Tibial nerve (tissue), 4 donors: ENCODE measurements around the gene OR1M1. TPM values are rescaled to one million over a fixed set of nuclear protein-coding genes. Genes with fewer than 3 reads are reported as not detected.
A peak's percentile ranks its signal among the peaks of the same experiment; 100 is the strongest.

Experiments used
- DNase-seq, 2 donors: peaks; one replicate each; pipeline ENCODE4 v3.0.0-alpha.2; 2019; ENCODE audit warnings: low spot score in 2 of 2
- H3K27ac ChIP-seq, 4 donors: fragments of 200-600 bp; sonication (generic) in 3 of 4; one replicate each; pipeline ENCODE4 v1.5.1; 2017 to 2019; ENCODE audit warnings: mild to moderate bottlenecking in 1 of 4
- H3K27me3 ChIP-seq, 2 donors: fragments of 200-600 bp; sonication (generic) in 1 of 2; one replicate each; pipeline versions ENCODE4 v1.5.1 to v1.6.0; 2017 to 2019
- H3K36me3 ChIP-seq, 3 donors: fragments of 200-600 bp; sonication (generic); one replicate each; pipeline ENCODE4 v1.5.1; 2018 to 2019
- H3K4me1 ChIP-seq, 4 donors: fragments of 200-600 bp; sonication (generic) in 3 of 4; one replicate each; pipeline ENCODE4 v1.5.1; 2017 to 2019
- H3K4me3 ChIP-seq, 4 donors: fragments of 200-600 bp; sonication (generic) in 3 of 4; one replicate each; pipeline ENCODE4 v1.5.1; 2017 to 2019; ENCODE audit warnings: mild to moderate bottlenecking in 1 of 4, moderate library complexity in 1 of 4
- H3K9me3 ChIP-seq, 4 donors: fragments of 200-600 bp; sonication (generic) in 3 of 4; one replicate each; pipeline ENCODE4 v1.5.1; 2017 to 2019
- EP300 ChIP-seq, 2 donors: sonication (generic); formaldehyde crosslinking; IDR thresholded peaks; one replicate each; pipeline ENCODE4 v1.6.1; 2017; ENCODE audit warnings: antibody characterized with exemption in 2 of 2, mild to moderate bottlenecking in 1 of 2
- POLR2A ChIP-seq, 2 donors: fragments of 450-650 bp; IDR thresholded peaks; one replicate each; pipeline ENCODE4 v1.6.1; 2017; ENCODE audit warnings: antibody characterized with exemption in 2 of 2, mild to moderate bottlenecking in 2 of 2, moderate library complexity in 2 of 2
- WGBS, 2 donors: methylation state at CpG; one replicate each; pipeline ENCODE4 v1.1.5; 2018; 5-methylcytosine and 5-hydroxymethylcytosine counted together
- small RNA-seq: library from RNA; depleted of rRNA; stranded (forward); fragments of <200 nt; gene quantifications from one replicate; pipeline ENCODE3, GENCODE V24; 2016
- total RNA-seq, 4 donors: library from RNA; depleted of rRNA; stranded (reverse); fragments of >200 nt; gene quantifications; one replicate each; pipeline ENCODE4 v1.1.0, GENCODE V29; 2016
- TF ChIP-seq, protein P1 (sequence below), 5 experiments: fragments of 200-600 bp in 3 of 5; fragments of 450-650 bp in 2 of 5; sonication (generic) in 3 of 5; IDR thresholded peaks; one replicate each; pipeline ENCODE4 v1.5.1; 2016 to 2019; ENCODE audit warnings: antibody characterized with exemption in 5 of 5, mild to moderate bottlenecking in 3 of 5, moderate library complexity in 2 of 5

OR1M1 gene
- total RNA-seq, 4 donors from 2014 or later, result 0.22 TPM; not detected in 3

DNA sequence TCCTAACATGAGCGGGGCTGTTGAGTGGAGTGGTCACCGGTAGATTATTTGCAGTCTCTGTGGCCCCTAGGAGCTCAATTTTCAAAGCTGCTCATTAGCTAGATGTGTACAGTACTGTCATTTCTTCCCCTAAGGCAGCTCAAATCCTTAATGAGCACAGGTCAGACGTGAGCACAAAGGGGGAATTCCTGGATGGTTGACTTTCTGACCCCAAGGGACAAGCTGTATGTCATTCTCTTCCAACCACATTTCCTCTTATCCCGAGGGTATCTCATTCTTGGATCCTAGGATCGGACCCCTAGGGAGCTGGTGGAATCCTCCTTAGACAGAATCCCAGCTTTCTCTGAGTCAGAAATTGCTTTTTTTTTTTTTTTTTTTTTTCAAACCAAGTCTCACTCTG, 45.6 kb downstream of the OR1M1 start:
- WGBS, 2 donors, result 60 to 61% methylated on average over 5 of the region's 5 CpGs
- H3K27ac ChIP-seq, result no peak overlapping the region
- TF ChIP-seq EP300 (IDR thresholded peaks at IDR 0.05) (no peak), POLR2A (IDR thresholded peaks at IDR 0.05) (no peak)
- TF ChIP-seq, protein P1, sequence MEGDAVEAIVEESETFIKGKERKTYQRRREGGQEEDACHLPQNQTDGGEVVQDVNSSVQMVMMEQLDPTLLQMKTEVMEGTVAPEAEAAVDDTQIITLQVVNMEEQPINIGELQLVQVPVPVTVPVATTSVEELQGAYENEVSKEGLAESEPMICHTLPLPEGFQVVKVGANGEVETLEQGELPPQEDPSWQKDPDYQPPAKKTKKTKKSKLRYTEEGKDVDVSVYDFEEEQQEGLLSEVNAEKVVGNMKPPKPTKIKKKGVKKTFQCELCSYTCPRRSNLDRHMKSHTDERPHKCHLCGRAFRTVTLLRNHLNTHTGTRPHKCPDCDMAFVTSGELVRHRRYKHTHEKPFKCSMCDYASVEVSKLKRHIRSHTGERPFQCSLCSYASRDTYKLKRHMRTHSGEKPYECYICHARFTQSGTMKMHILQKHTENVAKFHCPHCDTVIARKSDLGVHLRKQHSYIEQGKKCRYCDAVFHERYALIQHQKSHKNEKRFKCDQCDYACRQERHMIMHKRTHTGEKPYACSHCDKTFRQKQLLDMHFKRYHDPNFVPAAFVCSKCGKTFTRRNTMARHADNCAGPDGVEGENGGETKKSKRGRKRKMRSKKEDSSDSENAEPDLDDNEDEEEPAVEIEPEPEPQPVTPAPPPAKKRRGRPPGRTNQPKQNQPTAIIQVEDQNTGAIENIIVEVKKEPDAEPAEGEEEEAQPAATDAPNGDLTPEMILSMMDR (IDR thresholded peaks at IDR 0.05), result no peak
- H3K36me3 ChIP-seq, result no peaks in the 10 kb centered on the region
- H3K9me3 ChIP-seq, result no peaks in the 10 kb centered on the region
- no peak overlapping the region for H3K4me3 ChIP-seq
- no peaks in the 10 kb centered on the region for H3K4me1 ChIP-seq
- H3K27me3 ChIP-seq, result no peaks in the 10 kb centered on the region
- DNase-seq, result no peak

DNA sequence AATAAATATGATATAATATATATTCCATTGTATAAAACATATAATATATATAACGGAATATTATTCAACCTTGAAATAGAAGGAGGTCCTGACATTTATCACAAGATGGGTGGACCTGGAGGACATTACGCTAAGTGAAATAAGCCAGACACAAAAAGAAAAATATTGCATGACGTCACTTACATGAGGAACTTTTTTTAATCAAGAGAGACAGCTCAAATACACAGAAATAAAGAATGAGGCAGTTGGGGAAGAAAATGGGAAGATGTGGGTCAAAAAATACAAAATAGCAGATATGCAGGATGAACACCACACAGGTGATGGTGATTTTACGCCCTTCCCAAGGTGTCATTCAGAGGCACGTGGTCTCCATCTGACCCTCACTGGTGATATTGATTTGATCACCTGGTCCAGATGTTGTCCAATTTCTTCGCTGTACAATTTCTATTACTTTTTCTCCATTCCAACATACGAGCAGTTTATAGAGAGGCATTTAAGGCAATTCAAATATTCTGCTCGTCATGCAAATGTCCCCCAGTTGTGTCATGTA, 52.8 kb downstream of the OR1M1 start:
- H3K36me3 ChIP-seq, result peaks cover 0 to 13% (median 0%) of the 10 kb centered on the region in 3 donors
- H3K27ac ChIP-seq, result peak overlapping the region; percentile 81 to 92 (median 90)
- H3K27me3 ChIP-seq, result no peaks in the 10 kb centered on the region
- WGBS, 2 donors, result 31 to 33% methylated on average over 8 of the region's 8 CpGs
- peak overlapping the region; percentile 60 to 91 (median 73) for H3K4me3 ChIP-seq
- DNase-seq, result no peak
- peaks cover 0 to 14% (median 2%) of the 10 kb centered on the region in 4 donors for H3K9me3 ChIP-seq
- peaks cover 0 to 23% (median 10%) of the 10 kb centered on the region in 4 donors for H3K4me1 ChIP-seq
- TF ChIP-seq, protein P1 (IDR thresholded peaks at IDR 0.05), result no peak
- TF ChIP-seq EP300 (IDR thresholded peaks at IDR 0.05), result no peak
- no peak for TF ChIP-seq POLR2A (IDR thresholded peaks at IDR 0.05)

DNA sequence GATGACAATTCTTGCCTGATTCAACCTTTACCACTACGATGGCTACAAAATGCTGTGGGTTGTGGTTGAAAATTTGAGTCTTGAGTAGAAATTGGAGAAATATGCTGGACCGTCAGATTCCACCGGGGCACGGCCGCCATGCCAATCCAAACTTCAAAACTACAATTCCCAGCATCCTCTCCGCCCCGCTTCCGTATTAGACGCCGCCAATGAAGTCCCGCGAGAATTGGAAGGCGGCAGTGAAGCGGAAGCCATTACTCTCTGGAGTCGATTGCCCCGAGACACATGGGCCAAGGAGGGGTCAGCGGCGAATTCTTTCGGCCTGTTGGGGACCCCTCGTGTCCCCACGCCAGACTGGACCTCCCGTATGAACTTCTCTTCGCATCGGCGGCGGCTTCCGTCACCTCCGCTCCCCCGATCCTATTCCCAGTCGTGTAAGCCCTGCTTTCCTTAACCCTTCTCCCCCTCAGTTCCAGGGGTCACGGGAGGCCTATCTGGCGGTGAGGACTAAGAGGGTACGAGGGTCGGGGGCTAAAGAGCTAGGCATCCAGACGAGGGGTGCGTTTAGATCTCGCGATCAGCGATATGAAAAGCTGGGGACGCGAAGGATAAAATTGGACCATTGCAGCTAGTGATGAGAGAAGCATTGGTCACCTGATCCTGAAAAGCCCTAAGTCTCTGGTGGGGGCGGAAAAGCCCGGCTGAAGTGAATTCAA, 53.5 kb downstream of the OR1M1 start, which contains the start of gene ZNF317:
TSS of gene ZNF317 (plus strand) at position 239 of the 716 bp plus-strand sequence. CDS start 15,620 bp downstream, outside the sequence.
- Histone ChIP-seq H3K9me3 (peaks cover 0 to 21% (median 5%) of the 10 kb centered on the region in 4 donors), H3K36me3 (peaks cover 0 to 19% (median 0%) of the 10 kb centered on the region in 3 donors), H3K4me3 (peak within 1 kb of the TSS; percentile 60 to 91 (median 73)), H3K4me1 (peaks cover 0 to 23% (median 10%) of the 10 kb centered on the region in 4 donors), H3K27ac (peak within 1 kb of the TSS; percentile 81 to 92 (median 90)), H3K27me3 (no peaks in the 10 kb centered on the region)
- DNase-seq, result peak; percentile 89 to 98
- WGBS, 2 donors, result 0% methylated on average over 43 of the region's 43 CpGs
- TF ChIP-seq EP300 (IDR thresholded peaks at IDR 0.05), result peak; percentile 71 to 93
- TF ChIP-seq, protein P1 (IDR thresholded peaks at IDR 0.05), result peak in 1 of 5 experiments; percentile 12
- TF ChIP-seq POLR2A (IDR thresholded peaks at IDR 0.05), result peak; percentile 15 to 67

DNA sequence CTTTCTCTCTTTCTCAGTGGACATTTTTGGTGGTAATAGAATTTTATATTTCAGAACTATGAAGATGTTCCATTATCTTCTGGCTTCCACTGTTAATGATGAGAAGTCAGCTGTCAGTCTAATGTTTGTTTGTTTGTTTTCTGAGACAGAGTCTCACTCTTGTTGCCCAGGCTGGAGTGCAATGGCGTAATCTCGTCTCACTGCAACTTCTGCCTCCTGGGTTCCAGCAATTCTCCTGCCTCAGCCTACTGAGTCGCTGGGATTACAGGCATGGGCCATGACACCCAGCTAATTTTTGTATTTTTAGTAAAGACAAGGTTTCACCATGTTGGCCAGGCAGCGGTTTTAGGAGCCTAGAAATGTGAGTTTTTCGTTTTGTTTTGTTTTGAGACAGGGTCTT, 58.1 kb downstream of the OR1M1 start:
- TF ChIP-seq POLR2A (IDR thresholded peaks at IDR 0.05) (no peak), EP300 (IDR thresholded peaks at IDR 0.05) (no peak)
- TF ChIP-seq, protein P1 (IDR thresholded peaks at IDR 0.05), result no peak
- Histone ChIP-seq H3K27ac (no peak overlapping the region), H3K9me3 (peaks cover 0 to 38% (median 9%) of the 10 kb centered on the region in 4 donors), H3K27me3 (no peaks in the 10 kb centered on the region), H3K4me3 (no peak overlapping the region), H3K4me1 (peaks cover 0 to 19% (median 10%) of the 10 kb centered on the region in 4 donors), H3K36me3 (peaks cover 0 to 60% (median 0%) of the 10 kb centered on the region in 3 donors)
- 96 to 97% methylated on average over 5 of the region's 5 CpGs for WGBS, 2 donors
- no peak for DNase-seq

Small RNAs within 50 kb of the gene (small RNA-seq; reads per million reads assigned to genes)
- gene OR1M4P, result not detected

Other genes with a start within 250 kb of the OR1M1 start
- gene MUC16, start 76.7 kb upstream of the OR1M1 start, total RNA-seq, result under 1 TPM in 3 of 4 donors, not detected in 1; under 0.01 to 0.21 (median under 0.01) TPM
- gene OR7G2, start 20.4 kb downstream of the OR1M1 start, total RNA-seq, result not detected
- not detected for gene OR7G1, start 28.7 kb downstream of the OR1M1 start, total RNA-seq
- not detected for gene OR7G3, start 39.9 kb downstream of the OR1M1 start, total RNA-seq
- 10 to 100 TPM; 15.5 to 20.5 (median 17.8) TPM for gene ZNF317, start 53.3 kb downstream of the OR1M1 start, total RNA-seq
- under 1 TPM in 1 of 4 donors, not detected in 3; 0.44 TPM for gene OR7D2, start 91.9 kb downstream of the OR1M1 start, total RNA-seq
- not detected for gene OR7D4, start 132.5 kb downstream of the OR1M1 start, total RNA-seq
- gene OR7E24, start 163.9 kb downstream of the OR1M1 start, total RNA-seq, result not detected
- 10 to 100 TPM; 15.0 to 26.7 (median 22.6) TPM for gene ZNF699, start 222.8 kb downstream of the OR1M1 start, total RNA-seq
- gene ZNF559, start 237.1 kb downstream of the OR1M1 start, total RNA-seq, result 10 to 100 TPM; 12.9 to 45.2 (median 20.2) TPM